ENCODE results near the gene CEP250. TPM values are rescaled to one million over a fixed set of nuclear protein-coding genes. Genes with fewer than 3 reads are reported as not detected.
"Not testable (repeated sequence)": the region's sequence is repeated elsewhere in the genome, so short reads cannot be mapped to it uniquely, and the experiment has no call there.

The CEP250 gene
- total and polyA plus RNA-seq, 2 of the 4 experiments (the other 2 are of a cell fraction) = 22.7 to 35.1 TPM

GRCh38 chr20:35517767-35518166 lies 62.4 kb downstream of the CEP250 start:
- H4K8ac ChIP-seq (ENCODE audit: low read depth in 2 of 2, low read length in 2 of 2); CTCF ChIA-PET; H3K4me3 ChIP-seq (ENCODE audit: insufficient read depth, low read depth, low read length); H2BK20ac ChIP-seq (ENCODE audit: low read depth, low read length); H4K5ac ChIP-seq (ENCODE audit: low read depth, low read length); H3K27me3 ChIP-seq (ENCODE audit: control insufficient read depth, insufficient read depth, low read length); H3K23ac ChIP-seq (ENCODE audit: low read depth, low read length); H3K4ac ChIP-seq (ENCODE audit: low read depth, low read length); ATAC-seq (ENCODE audit: low read depth); dilution Hi-C loops (cut with HindIII; ENCODE audit: low sequenced_read_pairs, unreplicated experiment); H2BK120ac ChIP-seq (ENCODE audit: low read depth, low read length); H3K18ac ChIP-seq (ENCODE audit: low read depth, low read length); DNase-seq; H3K9me3 ChIP-seq (ENCODE audit: control insufficient read depth, insufficient read depth, low read length); H2BK5ac ChIP-seq (ENCODE audit: low read depth, low read length, poor library complexity, severe bottlenecking); H3K9ac ChIP-seq (ENCODE audit: low read depth, low read length); BruUV-seq (replicated peaks); H2AFZ ChIP-seq (replicated peaks; ENCODE audit: low read length, poor library complexity); H3K14ac ChIP-seq (replicated peaks; ENCODE audit: low read depth, low read length); H2AK9ac ChIP-seq (replicated peaks; ENCODE audit: low read depth, low read length, poor library complexity); H2BK15ac ChIP-seq (ENCODE audit: low read depth, low read length); H3K79me1 ChIP-seq (ENCODE audit: low read depth in 1 of 2, low read length in 2 of 2); H4K91ac ChIP-seq (ENCODE audit: insufficient read depth, low read depth, low read length); H2AK5ac ChIP-seq (ENCODE audit: low read depth, low read length); POLR2A ChIA-PET (ENCODE audit: unreplicated experiment); H3K27ac ChIP-seq (ENCODE audit: insufficient read depth, low read length); H3K4me2 ChIP-seq (ENCODE audit: low read depth, low read length); H3K56ac ChIP-seq (ENCODE audit: extremely low read depth, insufficient read depth, low read length): not testable (repeated sequence)
- intact Hi-C loops (cut with micrococcal nuclease) = loop anchor here (10.0 kb wide), 1 partner anchor 97 kb away; the partner anchor contains the start of gene SPAG4
- Histone ChIP-seq H4K20me1 (ENCODE audit: insufficient read depth, low read length) (peaks cover 15% of the 10 kb centered on the region; the same call in 1 of the 2 replicates), H3K9me1 (ENCODE audit: insufficient read depth, low read length) (peaks cover 15% of the 10 kb centered on the region), H3K4me1 (ENCODE audit: control insufficient read depth, insufficient read depth, low read length) (peaks cover 11% of the 10 kb centered on the region), H3K36me3 (ENCODE audit: control insufficient read depth, insufficient read depth, low read length) (peaks cover 12% of the 10 kb centered on the region)
- WGBS, 2 experiments (ENCODE audit: extremely low coverage in 2 of 2, insufficient read length in 1 of 2) = no CpG with 5 or more reads among the region's 5 CpGs
- in situ Hi-C loops (cut with MboI; ENCODE audit: low sequenced_read_pairs) = loop anchor here (25.0 kb wide), 1 partner anchor 395 kb away; no protein-coding TSS in a partner anchor
